HL-60 (cell line): Measurements from ENCODE around the gene FOXK2.

Experiments used
- DNase-seq, 2 experiments: peaks; one replicate each; pipeline ENCODE4 v3.0.0-alpha.2; 2010 to 2020; ENCODE audit warnings: low read depth in 1 of 2, low spot score in 1 of 2
- H3K27ac ChIP-seq: fragments of 250-450 bp; sonication (Bioruptor Pico); replicated peaks from 2 replicates; pipeline ENCODE4 v1.5.1; 2020; ENCODE audit warnings: mild to moderate bottlenecking, moderate library complexity
- H3K27me3 ChIP-seq: fragments of 250-450 bp; sonication (Bioruptor Pico); 2 replicates; pipeline ENCODE4 v1.5.1; 2021; ENCODE audit warnings: mild to moderate bottlenecking, moderate library complexity; ENCODE audit not compliant: insufficient read depth, poor library complexity, severe bottlenecking
- H3K4me3 ChIP-seq: replicated peaks from 2 replicates; pipeline ENCODE4 v1.5.1; 2011; ENCODE audit warnings: mild to moderate bottlenecking, control low read depth, low read length; ENCODE audit not compliant: insufficient read depth
- GABPA ChIP-seq: IDR thresholded peaks from 2 replicates; pipeline ENCODE4 v1.6.1; 2012; ENCODE audit warnings: low read depth
- POLR2AphosphoS5 ChIP-seq: IDR thresholded peaks from 2 replicates; pipeline ENCODE4 v1.6.1; 2012; ENCODE audit warnings: low read depth
- SPI1 ChIP-seq: IDR thresholded peaks from 2 replicates; pipeline ENCODE4 v1.6.1; 2012; ENCODE audit warnings: low read depth, mild to moderate bottlenecking, borderline replicate concordance
- TF ChIP-seq, protein P1 (sequence below): IDR thresholded peaks from one replicate; pipeline ENCODE4 v1.5.1; 2011; ENCODE audit warnings: low read length, control low read depth, inconsistent platforms; ENCODE audit not compliant: insufficient read depth
- TF ChIP-seq, protein P2 (sequence below): IDR thresholded peaks from 2 replicates; pipeline ENCODE4 v1.6.1; 2012; ENCODE audit warnings: low read depth; ENCODE audit not compliant: insufficient replicate concordance

The FOXK2 gene

DNA sequence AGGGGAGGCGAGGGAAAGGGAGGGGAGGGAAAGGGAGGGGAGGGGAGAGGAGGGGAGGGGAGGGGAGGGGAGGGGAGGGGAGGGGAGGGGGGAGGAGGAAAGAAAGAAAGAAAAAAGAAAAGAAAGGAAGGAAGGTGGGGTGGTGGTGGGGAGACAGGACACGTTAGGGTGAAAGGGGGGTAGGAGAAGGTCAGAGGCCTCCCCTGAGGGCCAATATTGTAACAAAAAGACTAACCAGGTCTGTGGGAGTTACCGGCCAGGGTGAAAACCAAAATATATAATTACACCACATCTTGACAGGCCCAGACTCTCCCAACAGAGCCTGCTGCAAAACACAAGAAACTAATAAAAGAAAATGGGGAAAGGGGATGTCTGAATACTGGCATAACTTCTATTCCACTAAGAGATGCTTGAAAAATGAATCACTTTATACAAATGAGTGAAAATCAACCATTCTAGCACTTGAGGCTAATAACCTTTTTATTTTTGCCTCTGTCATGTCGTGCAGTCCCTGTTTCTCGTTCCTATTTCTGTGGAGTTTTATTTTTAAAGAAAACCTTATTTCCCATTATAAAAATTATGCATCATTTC, 118.7 kb downstream of the FOXK2 start:
- TF ChIP-seq SPI1 = no peak
- no peak for TF ChIP-seq GABPA
- TF ChIP-seq POLR2AphosphoS5 = no peak
- TF ChIP-seq, protein P1, sequence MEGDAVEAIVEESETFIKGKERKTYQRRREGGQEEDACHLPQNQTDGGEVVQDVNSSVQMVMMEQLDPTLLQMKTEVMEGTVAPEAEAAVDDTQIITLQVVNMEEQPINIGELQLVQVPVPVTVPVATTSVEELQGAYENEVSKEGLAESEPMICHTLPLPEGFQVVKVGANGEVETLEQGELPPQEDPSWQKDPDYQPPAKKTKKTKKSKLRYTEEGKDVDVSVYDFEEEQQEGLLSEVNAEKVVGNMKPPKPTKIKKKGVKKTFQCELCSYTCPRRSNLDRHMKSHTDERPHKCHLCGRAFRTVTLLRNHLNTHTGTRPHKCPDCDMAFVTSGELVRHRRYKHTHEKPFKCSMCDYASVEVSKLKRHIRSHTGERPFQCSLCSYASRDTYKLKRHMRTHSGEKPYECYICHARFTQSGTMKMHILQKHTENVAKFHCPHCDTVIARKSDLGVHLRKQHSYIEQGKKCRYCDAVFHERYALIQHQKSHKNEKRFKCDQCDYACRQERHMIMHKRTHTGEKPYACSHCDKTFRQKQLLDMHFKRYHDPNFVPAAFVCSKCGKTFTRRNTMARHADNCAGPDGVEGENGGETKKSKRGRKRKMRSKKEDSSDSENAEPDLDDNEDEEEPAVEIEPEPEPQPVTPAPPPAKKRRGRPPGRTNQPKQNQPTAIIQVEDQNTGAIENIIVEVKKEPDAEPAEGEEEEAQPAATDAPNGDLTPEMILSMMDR = no peak
- TF ChIP-seq, protein P2, sequence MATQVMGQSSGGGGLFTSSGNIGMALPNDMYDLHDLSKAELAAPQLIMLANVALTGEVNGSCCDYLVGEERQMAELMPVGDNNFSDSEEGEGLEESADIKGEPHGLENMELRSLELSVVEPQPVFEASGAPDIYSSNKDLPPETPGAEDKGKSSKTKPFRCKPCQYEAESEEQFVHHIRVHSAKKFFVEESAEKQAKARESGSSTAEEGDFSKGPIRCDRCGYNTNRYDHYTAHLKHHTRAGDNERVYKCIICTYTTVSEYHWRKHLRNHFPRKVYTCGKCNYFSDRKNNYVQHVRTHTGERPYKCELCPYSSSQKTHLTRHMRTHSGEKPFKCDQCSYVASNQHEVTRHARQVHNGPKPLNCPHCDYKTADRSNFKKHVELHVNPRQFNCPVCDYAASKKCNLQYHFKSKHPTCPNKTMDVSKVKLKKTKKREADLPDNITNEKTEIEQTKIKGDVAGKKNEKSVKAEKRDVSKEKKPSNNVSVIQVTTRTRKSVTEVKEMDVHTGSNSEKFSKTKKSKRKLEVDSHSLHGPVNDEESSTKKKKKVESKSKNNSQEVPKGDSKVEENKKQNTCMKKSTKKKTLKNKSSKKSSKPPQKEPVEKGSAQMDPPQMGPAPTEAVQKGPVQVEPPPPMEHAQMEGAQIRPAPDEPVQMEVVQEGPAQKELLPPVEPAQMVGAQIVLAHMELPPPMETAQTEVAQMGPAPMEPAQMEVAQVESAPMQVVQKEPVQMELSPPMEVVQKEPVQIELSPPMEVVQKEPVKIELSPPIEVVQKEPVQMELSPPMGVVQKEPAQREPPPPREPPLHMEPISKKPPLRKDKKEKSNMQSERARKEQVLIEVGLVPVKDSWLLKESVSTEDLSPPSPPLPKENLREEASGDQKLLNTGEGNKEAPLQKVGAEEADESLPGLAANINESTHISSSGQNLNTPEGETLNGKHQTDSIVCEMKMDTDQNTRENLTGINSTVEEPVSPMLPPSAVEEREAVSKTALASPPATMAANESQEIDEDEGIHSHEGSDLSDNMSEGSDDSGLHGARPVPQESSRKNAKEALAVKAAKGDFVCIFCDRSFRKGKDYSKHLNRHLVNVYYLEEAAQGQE = no peak

DNA sequence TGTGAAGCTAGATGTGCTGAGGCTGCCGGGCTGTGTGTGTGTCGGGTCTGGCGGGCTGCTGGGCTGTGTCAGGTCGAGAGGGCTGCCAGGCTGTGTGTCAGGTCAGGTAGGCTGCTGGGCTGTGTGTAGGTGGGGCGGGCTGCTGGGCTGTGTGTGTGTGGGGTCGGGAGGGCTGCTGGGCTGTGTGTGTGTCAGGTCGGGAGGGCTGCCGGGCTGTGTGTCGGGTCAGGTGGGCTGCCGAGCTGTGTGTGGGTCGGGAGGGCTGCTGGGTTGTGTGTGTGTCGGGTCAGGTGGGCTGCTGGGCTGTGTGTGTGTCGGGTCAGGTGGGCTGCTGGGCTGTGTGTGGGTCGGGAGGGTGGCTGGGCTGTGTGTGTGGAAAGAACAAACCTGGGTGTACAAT, 120.1 kb downstream of the FOXK2 start:
- TF ChIP-seq POLR2AphosphoS5 (no peak), GABPA (no peak), SPI1 (no peak)
- TF ChIP-seq, protein P1 = no peak
- TF ChIP-seq, protein P2 = no peak

More for the DNA sequence above, 118.7 kb downstream of the FOXK2 start:
- no peak for DNase-seq
- Histone ChIP-seq H3K4me3 (no peak overlapping the region), H3K27ac (no peak overlapping the region), H3K27me3 (no peaks in the 10 kb centered on the region)

DNA sequence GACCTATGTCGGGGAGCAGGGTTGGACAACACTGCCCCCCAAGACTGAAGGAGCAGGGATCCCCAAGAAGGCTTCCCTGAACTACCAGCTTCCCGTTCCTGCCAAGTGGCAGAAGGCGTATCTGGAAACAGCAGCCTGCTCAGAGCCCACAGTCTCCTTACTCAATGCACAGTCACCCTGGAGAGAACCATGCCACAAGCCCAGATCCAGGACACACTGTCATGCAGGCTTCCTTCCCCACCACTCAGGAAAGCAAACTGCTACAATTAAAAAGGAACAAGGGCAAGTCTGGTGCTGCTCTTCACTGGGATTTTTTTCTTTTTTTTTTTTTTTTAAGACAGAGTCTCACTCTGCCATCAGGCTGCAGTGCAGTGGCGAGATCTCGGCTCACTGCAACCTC, 120.5 kb downstream of the FOXK2 start:
- H3K4me3 ChIP-seq = no peak overlapping the region
- TF ChIP-seq POLR2AphosphoS5 = no peak
- TF ChIP-seq, protein P1 = no peak
- TF ChIP-seq, protein P2 = no peak
- no peak overlapping the region for H3K27ac ChIP-seq
- H3K27me3 ChIP-seq = no peaks in the 10 kb centered on the region
- DNase-seq = peak in 1 of 2 experiments; percentile 9

More for the DNA sequence above, 120.1 kb downstream of the FOXK2 start:
- H3K27me3 ChIP-seq = no peaks in the 10 kb centered on the region
- no peak overlapping the region for H3K4me3 ChIP-seq
- no peak for DNase-seq
- no peak overlapping the region for H3K27ac ChIP-seq
